AG04450 (cell line): Measurements from ENCODE around the gene ZDHHC1. TPM values are rescaled to one million over a fixed set of nuclear protein-coding genes. Genes with fewer than 3 reads are reported as not detected.

Experiments
- CTCF ChIA-PET: fragments of 300-600, 350-600 bp; formaldehyde crosslinking; extraction: SDS; loops from one replicate; lab custom pipeline; 2022; ENCODE audit warnings: antibody characterized with exemption, inconsistent platforms; lab: Charles Lee
- POLR2A ChIA-PET: fragments of 350-600 bp; formaldehyde crosslinking; extraction: SDS; loops from one replicate; lab custom pipeline; 2021; ENCODE audit warnings: antibody characterized with exemption, inconsistent platforms; lab: Yijun Ruan, JAX
- DNase-seq: peaks from one replicate; pipeline ENCODE4 v3.0.0-alpha.2; 2011; ENCODE audit warnings: low read depth, low spot score
- H3K27ac ChIP-seq: one replicate; pipeline ENCODE4 v1.5.1; 2012; ENCODE audit warnings: low read depth, low read length, control low read depth
- H3K27me3 ChIP-seq: one replicate; pipeline ENCODE4 v1.6.0; 2012; ENCODE audit warnings: low read length; ENCODE audit not compliant: control insufficient read depth, insufficient read depth
- H3K4me3 ChIP-seq: 2 replicates; pipeline ENCODE4 v1.5.1; 2011; ENCODE audit warnings: mild to moderate bottlenecking, low read depth, low read length, control low read depth
- H3K9me3 ChIP-seq: 2 replicates; pipeline ENCODE4 v1.5.1; 2012; ENCODE audit warnings: low read length; ENCODE audit not compliant: control insufficient read depth, insufficient read depth
- CTCF ChIP-seq: IDR thresholded peaks from 2 replicates; pipeline ENCODE4 v1.5.1; 2011; ENCODE audit warnings: low read depth, low read length, control low read depth, inconsistent platforms
- polyA plus RNA-seq: library from polyadenylated mRNA; depleted of rRNA; stranded (reverse); fragments of >200 nt; gene quantifications from 2 replicates; pipeline ENCODE4 v1.2.3, GENCODE V29; 2011

Gene ZDHHC1
- polyA plus RNA-seq, 1 experiment, result 1.9 TPM

GRCh38 chr16:67397036-67397801 lies 19.1 kb downstream of the ZDHHC1 start:
- peaks cover 5% of the 10 kb centered on the region; the same call in 1 of the 2 replicates for H3K9me3 ChIP-seq
- DNase-seq, result no peak
- TF ChIP-seq CTCF, result no peak
- no peak overlapping the region for H3K4me3 ChIP-seq
- peaks cover 3% of the 10 kb centered on the region for H3K27me3 ChIP-seq
- H3K27ac ChIP-seq, result no peak overlapping the region
- POLR2A ChIA-PET, result no interaction called here
- CTCF ChIA-PET, result interaction anchor here (2.7 kb wide), 1 partner anchor 137 kb away, joined by 19 read pairs; no protein-coding TSS in a partner anchor

- ChIA-PET POLR2A (no interaction called here), CTCF (interaction anchor here (0.6 kb wide), 1 partner anchor 103 kb away, joined by 4 read pairs; no protein-coding TSS in a partner anchor)
- H3K4me3 ChIP-seq, result no peak overlapping the region
- DNase-seq, result no peak
- no peak overlapping the region for H3K27ac ChIP-seq
- no peak for TF ChIP-seq CTCF
- peaks cover 3% of the 10 kb centered on the region for H3K27me3 ChIP-seq
- peaks cover 5% of the 10 kb centered on the region; the same call in 1 of the 2 replicates for H3K9me3 ChIP-seq
These were observed 19.9 kb downstream of the ZDHHC1 start for GRCh38 chr16:67396159-67397035.

GRCh38 chr16:67395458-67396158 lies 20.7 kb downstream of the ZDHHC1 start:
- Histone ChIP-seq H3K27me3 (peaks cover 3% of the 10 kb centered on the region), H3K9me3 (peaks cover 5% of the 10 kb centered on the region; the same call in 1 of the 2 replicates), H3K4me3 (no peak overlapping the region), H3K27ac (no peak overlapping the region)
- TF ChIP-seq CTCF, result no peak
- no peak for DNase-seq
- CTCF ChIA-PET, result interaction anchor here (0.6 kb wide), 1 partner anchor 102 kb away, joined by 4 read pairs; no protein-coding TSS in a partner anchor
- POLR2A ChIA-PET, result no interaction called here

- Histone ChIP-seq H3K9me3 (peaks cover 5% of the 10 kb centered on the region; the same call in 1 of the 2 replicates), H3K27me3 (peaks cover 3% of the 10 kb centered on the region), H3K27ac (no peak overlapping the region), H3K4me3 (no peak overlapping the region)
- TF ChIP-seq CTCF, result no peak
- CTCF ChIA-PET, result no interaction called here
- POLR2A ChIA-PET, result no interaction called here
- DNase-seq, result no peak
These were observed 21.2 kb downstream of the ZDHHC1 start for GRCh38 chr16:67395105-67395457.
